K562 (cell line): ENCODE results near the gene SFSWAP. TPM values are rescaled to one million over a fixed set of nuclear protein-coding genes. Genes with fewer than 3 reads are reported as not detected.

Experiments used
- ATF2 ChIP-seq: sonication (generic); formaldehyde crosslinking; IDR thresholded peaks from 2 replicates; pipeline ENCODE4 v1.8.1; 2022; ENCODE audit warnings: missing genetic modification reagents
- ATF3 ChIP-seq, 2 experiments: fragments of 450-650 bp in 1 of 2; sonication (generic) in 1 of 2; formaldehyde crosslinking in 1 of 2; IDR thresholded peaks in 1 of 2; conservative IDR thresholded peaks in 1 of 2; 2 replicates each; pipeline versions ENCODE4 v1.6.1 to v1.8.1; 2016 to 2023; ENCODE audit warnings: mild to moderate bottlenecking in 2 of 2, moderate library complexity in 2 of 2, inconsistent platforms in 1 of 2, missing genetic modification reagents in 1 of 2
- C11orf30 ChIP-seq: fragments of 450-650 bp; IDR thresholded peaks from 2 replicates; pipeline ENCODE4 v1.6.1; 2016; ENCODE audit warnings: low read depth, mild to moderate bottlenecking
- ELK3 ChIP-seq: fragments of 450-650 bp; formaldehyde crosslinking; IDR thresholded peaks from 2 replicates; pipeline ENCODE4 v1.4.0; 2020; ENCODE audit warnings: mild to moderate bottlenecking
- HLTF ChIP-seq: fragments of 450-650 bp; IDR thresholded peaks from 2 replicates; pipeline ENCODE4 v1.6.1; 2016
- JUND ChIP-seq, 2 experiments: IDR thresholded peaks; 2 replicates in 1 of 2; 3 replicates in 1 of 2; pipeline ENCODE4 v1.6.1; 2011; ENCODE audit warnings: borderline replicate concordance in 2 of 2, low read depth in 2 of 2, low read length in 2 of 2, improper control_type of control experiment in 1 of 2, missing biosample characterization in 1 of 2, missing genetic modification characterization in 1 of 2, missing genetic modification reagents in 1 of 2
- L3MBTL2 ChIP-seq: fragments of 450-650 bp; IDR thresholded peaks from 2 replicates; pipeline ENCODE4 v1.6.1; 2016; ENCODE audit warnings: mild to moderate bottlenecking, moderate library complexity
- MGA ChIP-seq: fragments of 450-650 bp; IDR thresholded peaks from 2 replicates; pipeline ENCODE4 v1.6.1; 2016; ENCODE audit warnings: mild to moderate bottlenecking, moderate library complexity
- RAD51 ChIP-seq: fragments of 450-650 bp; IDR thresholded peaks from 2 replicates; pipeline ENCODE4 v1.7.1; 2016; ENCODE audit warnings: low read depth, mild to moderate bottlenecking, borderline replicate concordance
- SRSF7 ChIP-seq: fragments of 200-400 bp; formaldehyde crosslinking; optimal IDR thresholded peaks from 2 replicates; pipeline ENCODE3; 2017; ENCODE audit warnings: mild to moderate bottlenecking, low read depth, low read length
- ZBTB17 ChIP-seq: fragments of 450-650 bp; formaldehyde crosslinking; IDR thresholded peaks from 2 replicates; pipeline ENCODE4 v1.4.0; 2020; ENCODE audit warnings: mild to moderate bottlenecking
- ZC3H8 ChIP-seq: fragments of 450-650 bp; IDR thresholded peaks from 2 replicates; pipeline ENCODE4 v1.6.1; 2017
- ZZZ3 ChIP-seq: fragments of 450-650 bp; IDR thresholded peaks from 2 replicates; pipeline ENCODE4 v1.6.1; 2016; ENCODE audit warnings: antibody characterized with exemption, mild to moderate bottlenecking, moderate library complexity
- polyA plus RNA-seq, 8 experiments: library from polyadenylated mRNA; depleted of rRNA in 4 of 8; stranded (reverse) in 5 of 8; unstranded in 3 of 8; fragments of >200 nt; fragmentation: Nextera tagmentation in 2 of 8; fragmentation: Illumina TruSeq in 1 of 8; extraction: Ambion mirVana in 2 of 8; extraction: Trizol in 1 of 8; gene quantifications; 2 replicates each; pipeline versions ENCODE4 v1.2.1 to v1.2.3, GENCODE V29; 2011 to 2014; ENCODE audit warnings: inconsistent platforms in 1 of 8, missing spikeins in 1 of 8
- total RNA-seq, 7 experiments: library from RNA; depleted of rRNA in 6 of 7; stranded (reverse); fragments of >200 nt in 6 of 7; fragmentation: Illumina TruSeq in 2 of 7; extraction: Trizol in 2 of 7; gene quantifications; 2 replicates each; pipeline versions ENCODE4 v1.2.1 to v1.2.3, GENCODE V29; 2011 to 2021; ENCODE audit warnings: low replicate concordance in 1 of 7

The SFSWAP gene
- total and polyA plus RNA-seq, 9 of the 15 experiments (the other 6 are each of a cell fraction or from before 2014, with no cell fraction given): 2.4 to 60.4 (median 32.6) TPM

- TF ChIP-seq ELK3 (no peak), C11orf30 (peak; percentile 80), JUND (IDR thresholded peaks at IDR 0.05; ENCODE audit: borderline replicate concordance, low read depth, low read length) (peak; percentile 54; the same call in 1 of the 2 replicates), JUND (tag; IDR thresholded peaks at IDR 0.05; ENCODE audit: borderline replicate concordance, low read depth, low read length) (no peak), RAD51 (no peak), MGA (no peak), ATF3 (IDR thresholded peaks at IDR 0.05) (peak; percentile 84), ATF3 (CRISPR knock-in tag; conservative IDR thresholded peaks at IDR 0.05) (no peak), SRSF7 (no peak), ZZZ3 (no peak), ATF2 (no peak), ZBTB17 (no peak), L3MBTL2 (peak; percentile 20; the same call in 1 of the 2 replicates), HLTF (no peak), ZC3H8 (no peak)
Measured at GRCh38 chr12:131783915-131784541, 73.1 kb downstream of the SFSWAP start (continued).
